PFSK-1 (cell line): Measurements from ENCODE around the gene RGS19.

Source experiments
- FOXP2 ChIP-seq: optimal IDR thresholded peaks from 2 replicates; pipeline ENCODE3; 2011; ENCODE audit warnings: borderline replicate concordance, control low read depth, inconsistent platforms; ENCODE audit not compliant: insufficient read depth; ENCODE audit errors: extremely low read length, extremely low read depth
- POLR2AphosphoS5 ChIP-seq: IDR thresholded peaks from 2 replicates; pipeline ENCODE4 v1.6.1; 2012; ENCODE audit warnings: low read depth, mild to moderate bottlenecking, control low read depth, low read length, moderate library complexity
- SIN3A ChIP-seq: IDR thresholded peaks from 2 replicates; pipeline ENCODE4 v1.6.1; 2012; ENCODE audit warnings: mild to moderate bottlenecking, low read length, moderate library complexity, borderline replicate concordance; ENCODE audit not compliant: insufficient read depth
- TAF1 ChIP-seq: IDR thresholded peaks from 2 replicates; pipeline ENCODE4 v1.6.1; 2012; ENCODE audit warnings: low read length, control low read depth, borderline replicate concordance; ENCODE audit not compliant: insufficient read depth
- TF ChIP-seq, protein P1 (sequence below), 2 experiments: IDR thresholded peaks; 2 replicates each; pipeline versions ENCODE4 v1.6.1 to v1.8.0; 2011 to 2012; ENCODE audit warnings: low read depth in 2 of 2, low read length in 2 of 2, control low read depth in 1 of 2, inconsistent platforms in 1 of 2, mild to moderate bottlenecking in 1 of 2, moderate library complexity in 1 of 2; ENCODE audit not compliant: insufficient read depth in 1 of 2

RGS19 gene

DNA sequence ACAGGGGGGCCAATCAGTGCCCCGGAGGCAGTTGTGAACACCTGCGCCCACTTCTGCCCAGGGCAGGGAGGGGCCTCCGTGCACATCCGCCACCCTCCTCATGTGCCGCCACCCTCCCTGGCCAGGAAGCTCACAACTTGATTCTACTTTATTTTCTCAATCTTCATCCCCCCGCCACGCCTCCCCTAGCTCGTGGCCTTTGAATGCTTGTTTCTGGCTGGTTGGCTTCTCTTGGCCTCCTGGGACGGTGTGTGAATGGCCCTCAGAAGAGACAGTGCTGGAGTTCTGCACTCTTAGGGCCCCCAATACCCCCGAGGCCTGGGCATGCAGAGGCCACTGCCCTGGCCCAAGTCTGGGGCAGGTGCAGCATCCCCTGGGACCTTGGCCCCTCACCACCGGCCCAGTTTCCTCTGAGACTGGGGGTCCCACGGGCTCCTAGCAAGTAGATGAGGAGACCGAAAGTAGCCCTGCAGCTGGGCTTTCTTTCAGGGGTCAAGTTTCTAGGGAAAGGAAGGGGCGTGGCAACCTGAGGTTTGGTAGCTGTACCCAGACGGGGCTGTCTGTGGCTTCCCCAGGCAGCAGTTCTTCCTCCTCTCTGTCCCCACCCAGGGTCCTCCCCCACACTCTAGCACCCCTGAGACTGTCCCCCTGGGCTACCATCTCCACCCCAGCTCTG, 1.3 kb downstream of the RGS19 start:
- TF ChIP-seq, protein P1, sequence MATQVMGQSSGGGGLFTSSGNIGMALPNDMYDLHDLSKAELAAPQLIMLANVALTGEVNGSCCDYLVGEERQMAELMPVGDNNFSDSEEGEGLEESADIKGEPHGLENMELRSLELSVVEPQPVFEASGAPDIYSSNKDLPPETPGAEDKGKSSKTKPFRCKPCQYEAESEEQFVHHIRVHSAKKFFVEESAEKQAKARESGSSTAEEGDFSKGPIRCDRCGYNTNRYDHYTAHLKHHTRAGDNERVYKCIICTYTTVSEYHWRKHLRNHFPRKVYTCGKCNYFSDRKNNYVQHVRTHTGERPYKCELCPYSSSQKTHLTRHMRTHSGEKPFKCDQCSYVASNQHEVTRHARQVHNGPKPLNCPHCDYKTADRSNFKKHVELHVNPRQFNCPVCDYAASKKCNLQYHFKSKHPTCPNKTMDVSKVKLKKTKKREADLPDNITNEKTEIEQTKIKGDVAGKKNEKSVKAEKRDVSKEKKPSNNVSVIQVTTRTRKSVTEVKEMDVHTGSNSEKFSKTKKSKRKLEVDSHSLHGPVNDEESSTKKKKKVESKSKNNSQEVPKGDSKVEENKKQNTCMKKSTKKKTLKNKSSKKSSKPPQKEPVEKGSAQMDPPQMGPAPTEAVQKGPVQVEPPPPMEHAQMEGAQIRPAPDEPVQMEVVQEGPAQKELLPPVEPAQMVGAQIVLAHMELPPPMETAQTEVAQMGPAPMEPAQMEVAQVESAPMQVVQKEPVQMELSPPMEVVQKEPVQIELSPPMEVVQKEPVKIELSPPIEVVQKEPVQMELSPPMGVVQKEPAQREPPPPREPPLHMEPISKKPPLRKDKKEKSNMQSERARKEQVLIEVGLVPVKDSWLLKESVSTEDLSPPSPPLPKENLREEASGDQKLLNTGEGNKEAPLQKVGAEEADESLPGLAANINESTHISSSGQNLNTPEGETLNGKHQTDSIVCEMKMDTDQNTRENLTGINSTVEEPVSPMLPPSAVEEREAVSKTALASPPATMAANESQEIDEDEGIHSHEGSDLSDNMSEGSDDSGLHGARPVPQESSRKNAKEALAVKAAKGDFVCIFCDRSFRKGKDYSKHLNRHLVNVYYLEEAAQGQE (IDR thresholded peaks at IDR 0.05; ENCODE audit: insufficient read depth in 1 of 2, low read depth in 2 of 2, low read length in 2 of 2) = no peak
- TF ChIP-seq FOXP2 (no peak), SIN3A (no peak), TAF1 (no peak), POLR2AphosphoS5 (no peak)

DNA sequence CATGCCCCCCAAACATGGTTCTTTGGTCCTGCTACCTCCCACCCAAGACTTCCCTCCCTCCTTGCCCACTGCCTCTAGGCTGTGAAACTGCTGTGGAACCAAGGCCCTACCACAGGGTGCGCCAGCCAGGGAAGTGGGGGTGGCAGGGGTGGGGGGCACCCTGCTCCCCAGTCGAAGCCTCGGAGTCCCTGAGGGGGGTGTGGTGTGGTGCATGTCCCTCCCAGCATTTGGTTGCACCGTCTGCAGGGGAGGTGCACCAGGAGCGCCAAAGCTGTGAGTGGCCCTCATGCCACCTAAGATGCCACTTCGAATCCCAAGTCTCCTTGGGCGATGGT, 1.8 kb downstream of the RGS19 start:
- TF ChIP-seq, protein P1 (IDR thresholded peaks at IDR 0.05; ENCODE audit: insufficient read depth in 1 of 2, low read depth in 2 of 2, low read length in 2 of 2) = no peak
- TF ChIP-seq FOXP2 = no peak
- TF ChIP-seq SIN3A = no peak
- no peak for TF ChIP-seq TAF1
- TF ChIP-seq POLR2AphosphoS5 = no peak

DNA sequence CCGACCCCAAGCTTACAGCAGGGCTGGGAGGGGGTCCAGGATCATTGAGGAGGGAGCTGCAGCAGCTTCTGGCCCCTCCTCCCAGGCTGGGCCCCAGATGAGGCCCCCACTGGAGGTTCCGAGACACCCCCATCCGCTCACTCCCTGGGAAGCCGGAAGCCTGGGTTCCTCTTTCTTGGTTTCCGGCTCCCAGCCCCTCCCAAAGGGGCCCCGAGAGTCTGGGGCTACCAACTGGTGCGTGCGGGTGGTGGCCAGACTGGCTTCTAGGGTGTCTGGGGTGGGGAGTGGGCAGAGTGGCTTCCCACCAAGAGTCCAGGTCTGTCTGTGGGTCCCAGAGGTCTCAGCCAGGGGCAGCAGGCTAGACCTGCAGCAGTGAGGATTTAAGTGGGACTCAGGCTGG, 2.2 kb downstream of the RGS19 start:
- TF ChIP-seq FOXP2 (no peak), POLR2AphosphoS5 (no peak)

DNA sequence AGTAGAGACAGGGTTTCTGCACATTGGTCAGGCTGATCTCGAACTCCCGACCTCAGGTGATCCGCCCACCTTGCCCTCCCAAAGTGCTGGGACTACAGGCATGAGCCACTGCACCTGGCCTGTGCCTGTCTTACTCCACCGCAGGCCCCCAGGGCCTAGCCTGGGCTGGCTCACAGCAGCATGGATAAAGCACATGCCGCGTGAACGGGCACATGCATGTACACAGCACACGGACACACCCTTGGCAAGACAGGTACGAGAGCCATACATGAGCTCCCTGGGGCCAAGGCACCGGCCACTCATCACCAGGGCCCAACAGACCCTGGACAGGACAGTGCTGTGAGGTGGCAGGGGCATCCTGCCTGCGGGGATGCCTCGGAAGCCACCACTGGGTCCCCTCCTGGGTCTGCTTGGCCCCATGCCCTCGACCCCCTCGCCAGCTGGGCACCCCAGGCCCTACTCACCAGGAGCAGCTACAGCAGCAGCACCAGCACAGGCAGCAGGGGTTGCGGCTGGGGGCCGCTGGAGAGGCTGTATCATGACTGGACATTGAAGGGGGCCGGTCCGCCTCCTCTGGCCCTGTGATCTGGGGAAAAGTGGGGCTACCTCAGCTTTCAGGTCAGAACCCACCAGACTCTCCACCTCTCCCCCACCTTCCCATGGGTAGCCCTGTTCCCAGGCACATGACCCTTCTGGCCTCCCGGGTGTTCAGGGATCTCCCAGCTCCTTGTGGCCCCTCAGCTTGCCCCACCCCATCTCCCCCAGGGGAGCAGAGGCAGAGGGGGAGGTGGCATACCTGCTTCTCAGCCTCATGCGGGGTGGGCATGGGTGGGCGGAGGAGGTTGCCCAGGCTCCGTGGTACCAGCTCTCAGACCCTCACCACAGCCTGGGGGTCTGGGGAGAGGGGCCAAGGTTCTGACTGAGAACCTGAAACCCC, 3.0 kb downstream of the RGS19 start:
- TF ChIP-seq, protein P1 (IDR thresholded peaks at IDR 0.05; ENCODE audit: insufficient read depth in 1 of 2, low read depth in 2 of 2, low read length in 2 of 2) = no peak
- TF ChIP-seq POLR2AphosphoS5 = no peak
- no peak for TF ChIP-seq SIN3A
- no peak for TF ChIP-seq TAF1
- TF ChIP-seq FOXP2 = no peak

DNA sequence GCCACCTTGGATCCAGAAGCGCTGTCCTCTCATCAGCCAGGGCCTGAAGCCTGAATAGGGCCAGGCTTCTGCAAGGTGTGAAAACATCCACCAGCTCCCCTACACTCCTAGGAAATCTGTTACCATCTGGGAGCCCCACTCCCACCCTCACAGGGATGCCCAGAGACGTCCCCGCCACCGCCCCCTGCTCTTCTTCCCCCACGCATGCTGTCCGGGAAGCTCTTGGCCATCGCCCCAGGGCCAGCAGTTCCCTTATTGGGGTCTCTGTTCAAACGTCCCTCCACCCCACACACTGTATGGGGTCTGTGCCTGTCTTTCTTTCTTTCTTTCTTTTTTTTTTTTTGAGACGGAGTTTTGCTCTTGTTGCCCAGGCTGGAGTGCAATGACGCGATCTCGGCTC, 3.8 kb downstream of the RGS19 start:
- TF ChIP-seq TAF1 = no peak
- no peak for TF ChIP-seq SIN3A
- TF ChIP-seq POLR2AphosphoS5 = no peak
- TF ChIP-seq, protein P1 (IDR thresholded peaks at IDR 0.05; ENCODE audit: insufficient read depth in 1 of 2, low read depth in 2 of 2, low read length in 2 of 2) = no peak
- no peak for TF ChIP-seq FOXP2
